Skeletal muscle tissue (tissue), 4 donors: ENCODE results near the gene PRKCH. TPM values are rescaled to one million over a fixed set of nuclear protein-coding genes. Genes with fewer than 3 reads are reported as not detected.

Experiments used
- H3K27ac ChIP-seq: one replicate; pipeline ENCODE4 v1.7.0; 2013; ENCODE audit warnings: mild to moderate bottlenecking, low read depth, low read length, inconsistent platforms
- H3K27me3 ChIP-seq, 3 donors: one replicate each; pipeline ENCODE4 v1.7.0; 2013; ENCODE audit warnings: low read length in 3 of 3; ENCODE audit not compliant: control insufficient read depth in 3 of 3, insufficient read depth in 3 of 3
- H3K36me3 ChIP-seq, 3 donors: one replicate each; pipeline ENCODE4 v1.7.0; 2013; ENCODE audit warnings: low read length in 3 of 3; ENCODE audit not compliant: control insufficient read depth in 3 of 3, insufficient read depth in 3 of 3
- H3K4me1 ChIP-seq, 3 donors: one replicate each; pipeline ENCODE4 v1.7.0; 2013; ENCODE audit warnings: low read length in 3 of 3, mild to moderate bottlenecking in 3 of 3; ENCODE audit not compliant: control insufficient read depth in 3 of 3, insufficient read depth in 3 of 3
- H3K4me3 ChIP-seq, 3 donors: one replicate each; pipeline ENCODE4 v1.7.0; 2013; ENCODE audit warnings: low read length in 3 of 3
- H3K9ac ChIP-seq, 3 donors: one replicate each; pipeline ENCODE4 v1.7.0; 2013; ENCODE audit warnings: low read length in 3 of 3, mild to moderate bottlenecking in 3 of 3, moderate library complexity in 2 of 3, low read depth in 1 of 3
- H3K9me3 ChIP-seq, 3 donors: one replicate each; pipeline ENCODE4 v1.7.0; 2013; ENCODE audit warnings: low read length in 3 of 3; ENCODE audit not compliant: control insufficient read depth in 3 of 3
- total RNA-seq: library from RNA; depleted of rRNA; stranded (reverse); fragments of >200 nt; gene quantifications from one replicate; pipeline ENCODE4 v1.2.3, GENCODE V29; 2014
- donor health status: Osteomylitis.

Gene PRKCH
- total RNA-seq, 1 donor from 2014 or later: 32.4 TPM

DNA sequence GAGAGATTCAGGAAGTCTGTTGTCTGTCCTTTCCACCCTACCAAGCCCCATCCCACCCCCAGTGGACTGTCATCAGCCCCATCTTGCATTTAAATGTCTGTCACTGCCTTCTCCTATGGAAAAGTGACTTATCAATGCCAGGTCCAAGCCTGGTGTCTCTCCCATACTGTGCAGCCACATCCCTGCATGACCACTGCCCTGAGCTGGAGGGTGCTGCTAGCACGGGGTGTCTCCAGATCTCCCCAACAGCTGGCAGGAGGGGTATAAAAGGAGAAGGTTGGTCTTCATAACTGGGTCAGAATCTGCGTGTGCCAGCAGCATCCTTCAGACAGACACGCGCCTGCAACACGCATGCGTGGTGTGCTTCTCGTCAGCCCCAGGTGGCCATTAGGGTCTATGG is 219.6 kb downstream of the PRKCH start:
- no peak overlapping the region for H3K4me3 ChIP-seq
- no peaks in the 10 kb centered on the region for H3K36me3 ChIP-seq
- no peaks in the 10 kb centered on the region for H3K27me3 ChIP-seq
- no peak overlapping the region for H3K9ac ChIP-seq
- H3K9me3 ChIP-seq: no peaks in the 10 kb centered on the region
- H3K4me1 ChIP-seq: peaks cover 36 to 52% (median 40%) of the 10 kb centered on the region in 3 donors
- H3K27ac ChIP-seq: no peak overlapping the region

DNA sequence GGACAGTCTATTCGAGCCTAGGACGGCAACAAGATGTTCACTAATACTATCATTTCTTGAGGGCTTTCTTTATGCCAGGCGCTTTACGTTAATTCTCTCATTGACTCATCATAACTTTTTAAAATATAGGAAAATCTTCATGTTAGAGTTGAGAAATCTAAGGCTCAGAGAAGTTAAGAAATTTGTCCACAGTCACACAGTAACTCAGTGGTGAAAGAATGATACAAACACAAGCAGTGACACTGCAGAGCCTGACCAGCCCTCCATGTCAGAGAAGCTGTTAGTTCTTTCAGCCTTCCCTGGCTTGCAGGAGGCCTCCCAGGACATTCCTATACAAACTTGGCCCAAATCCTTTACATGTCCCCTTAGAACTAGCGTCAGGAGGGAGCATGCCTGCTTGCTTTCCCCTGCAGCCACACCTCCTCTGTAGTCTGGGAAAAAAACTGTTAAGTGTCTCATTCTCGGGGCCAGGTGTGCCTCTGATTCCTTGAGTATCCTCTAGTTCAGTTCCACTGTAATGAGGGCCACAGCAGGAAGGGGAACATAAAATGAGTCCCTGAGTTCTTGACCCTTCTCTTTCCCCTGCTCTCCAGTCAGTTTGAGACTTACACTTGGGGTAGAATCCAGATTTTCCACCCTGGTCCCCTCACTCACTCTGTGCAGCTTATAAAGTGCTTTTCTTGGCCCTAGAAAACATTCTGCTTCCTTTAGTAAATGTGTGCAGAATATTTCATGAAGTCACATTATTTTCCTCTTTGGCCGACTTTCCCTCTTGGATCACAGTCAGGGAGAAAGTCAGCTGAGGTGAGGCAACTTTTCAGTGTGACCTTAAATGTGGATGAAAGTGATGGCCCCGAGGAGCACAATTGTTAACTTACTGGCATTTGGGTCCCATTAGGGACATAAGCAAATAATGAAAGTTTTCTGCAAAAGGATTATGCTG is 221.7 kb downstream of the PRKCH start:
- no peaks in the 10 kb centered on the region for H3K9me3 ChIP-seq
- no peaks in the 10 kb centered on the region for H3K27me3 ChIP-seq
- H3K4me3 ChIP-seq: no peak overlapping the region
- H3K27ac ChIP-seq: peak overlapping the region; percentile 54
- H3K9ac ChIP-seq: no peak overlapping the region
- H3K4me1 ChIP-seq: peaks cover 36 to 53% (median 37%) of the 10 kb centered on the region in 3 donors
- no peaks in the 10 kb centered on the region for H3K36me3 ChIP-seq

DNA sequence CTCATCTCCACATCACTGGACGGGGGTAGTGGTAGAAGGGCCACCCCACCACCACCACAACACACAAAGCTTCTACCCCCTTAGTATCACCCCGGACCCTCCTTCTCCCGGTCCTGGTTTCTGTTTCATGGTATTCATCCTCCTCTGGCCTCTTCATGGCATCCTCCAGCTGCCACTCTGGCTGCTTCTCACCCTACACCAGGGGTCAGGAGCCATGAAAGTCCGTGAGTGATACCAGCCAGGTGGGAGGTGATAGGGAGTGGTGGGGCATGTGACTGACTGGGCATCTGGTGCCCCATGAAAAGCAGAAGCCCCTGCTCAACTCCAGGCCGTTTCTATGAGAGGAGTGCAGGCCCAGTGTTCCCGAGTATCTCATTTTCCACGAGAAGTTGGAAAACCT is 222.6 kb downstream of the PRKCH start:
- H3K27ac ChIP-seq: peak overlapping the region; percentile 54
- no peaks in the 10 kb centered on the region for H3K9me3 ChIP-seq
- peaks cover 0 to under 1% (median 0%) of the 10 kb centered on the region in 3 donors for H3K36me3 ChIP-seq
- no peak overlapping the region for H3K9ac ChIP-seq
- H3K27me3 ChIP-seq: no peaks in the 10 kb centered on the region
- H3K4me3 ChIP-seq: no peak overlapping the region
- peaks cover 36 to 53% (median 37%) of the 10 kb centered on the region in 3 donors for H3K4me1 ChIP-seq

DNA sequence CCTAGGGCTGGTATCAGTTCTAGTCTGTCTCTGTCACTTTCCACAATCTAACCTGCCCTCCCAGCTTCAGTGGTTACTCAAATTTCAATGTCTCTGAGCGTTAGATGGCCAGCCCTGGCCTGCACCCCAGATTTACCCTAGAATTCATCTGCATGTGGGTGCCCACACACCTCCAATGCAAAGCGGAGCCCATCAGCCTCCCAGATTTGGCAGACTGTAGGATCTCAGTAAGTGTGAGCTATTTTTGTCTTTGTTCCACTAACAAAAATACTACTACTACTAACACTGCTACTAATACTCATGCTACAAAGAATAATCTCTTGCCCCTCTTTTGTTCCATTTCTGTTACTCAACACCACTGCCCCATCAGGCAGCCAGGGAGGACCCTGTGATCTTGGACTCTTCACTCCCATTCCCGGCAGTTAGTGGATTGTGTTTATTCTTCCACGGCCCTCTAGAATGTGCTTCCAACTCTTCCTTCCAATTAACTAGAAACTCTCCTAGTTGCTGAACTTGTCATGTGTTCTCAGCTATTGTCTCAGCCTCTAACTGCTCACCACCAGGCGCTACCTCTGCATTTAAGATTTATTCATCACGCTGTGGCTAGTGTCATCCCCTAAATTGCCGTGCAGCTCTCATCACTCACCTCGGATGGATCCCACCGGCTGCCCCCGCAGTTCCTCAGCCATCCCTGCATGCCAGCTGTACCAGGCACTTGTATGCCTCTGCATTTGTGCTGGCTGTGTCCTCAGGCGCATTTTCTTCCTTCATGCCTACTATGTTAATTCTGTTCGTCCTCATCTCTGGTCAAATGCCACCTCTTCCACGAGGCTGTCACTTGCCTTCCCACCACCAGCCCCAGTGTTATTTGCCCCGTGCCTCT is 223.3 kb downstream of the PRKCH start:
- peak overlapping the region in 1 of 3 donors; percentile 40 for H3K9ac ChIP-seq
- H3K27me3 ChIP-seq: no peaks in the 10 kb centered on the region
- peak overlapping the region in 1 of 3 donors; percentile 22 for H3K4me3 ChIP-seq
- H3K9me3 ChIP-seq: no peaks in the 10 kb centered on the region
- peaks cover 36 to 56% (median 37%) of the 10 kb centered on the region in 3 donors for H3K4me1 ChIP-seq
- H3K36me3 ChIP-seq: peaks cover 0 to 5% (median 0%) of the 10 kb centered on the region in 3 donors
- peak overlapping the region; percentile 54 for H3K27ac ChIP-seq

DNA sequence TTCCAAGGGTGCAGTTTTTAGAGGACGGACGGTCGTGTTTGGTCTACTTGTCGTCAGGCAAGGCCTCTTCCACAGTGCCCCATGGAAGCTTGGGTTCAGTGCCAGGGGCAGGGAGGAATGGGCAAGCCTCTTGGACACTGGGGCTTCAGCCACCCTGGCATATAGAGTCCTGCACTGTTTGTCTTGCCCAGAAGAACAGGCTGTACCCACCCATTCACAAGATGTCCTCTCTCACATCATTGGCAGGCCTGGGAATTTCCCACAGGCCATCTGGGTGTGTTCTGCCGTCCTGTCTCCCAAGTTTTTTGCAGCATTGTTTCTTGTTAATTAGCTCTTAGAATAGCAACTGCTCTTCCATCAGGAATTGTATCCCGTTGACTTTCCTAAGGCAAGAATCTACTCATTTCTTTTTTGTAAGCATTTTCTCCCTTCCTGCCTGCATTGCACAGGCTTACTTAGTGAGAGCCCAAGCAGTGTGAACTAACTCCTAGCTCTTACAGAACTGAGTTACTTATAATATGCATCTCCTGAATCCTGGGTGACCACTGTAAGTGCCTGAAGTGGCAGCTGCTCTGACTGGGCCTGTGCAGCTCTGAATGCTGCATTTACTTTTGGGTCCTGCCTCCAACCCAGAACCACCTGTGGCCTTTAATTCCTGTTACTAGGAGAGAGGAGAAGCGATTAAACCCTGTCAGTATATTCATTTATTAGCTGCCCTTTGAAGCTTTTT is 224.5 kb downstream of the PRKCH start:
- H3K4me3 ChIP-seq: no peak overlapping the region
- peaks cover 36 to 56% (median 37%) of the 10 kb centered on the region in 3 donors for H3K4me1 ChIP-seq
- H3K36me3 ChIP-seq: peaks cover 0 to 5% (median 0%) of the 10 kb centered on the region in 3 donors
- H3K27me3 ChIP-seq: no peaks in the 10 kb centered on the region
- no peak overlapping the region for H3K9ac ChIP-seq
- H3K27ac ChIP-seq: peak overlapping the region; percentile 66
- H3K9me3 ChIP-seq: no peaks in the 10 kb centered on the region

DNA sequence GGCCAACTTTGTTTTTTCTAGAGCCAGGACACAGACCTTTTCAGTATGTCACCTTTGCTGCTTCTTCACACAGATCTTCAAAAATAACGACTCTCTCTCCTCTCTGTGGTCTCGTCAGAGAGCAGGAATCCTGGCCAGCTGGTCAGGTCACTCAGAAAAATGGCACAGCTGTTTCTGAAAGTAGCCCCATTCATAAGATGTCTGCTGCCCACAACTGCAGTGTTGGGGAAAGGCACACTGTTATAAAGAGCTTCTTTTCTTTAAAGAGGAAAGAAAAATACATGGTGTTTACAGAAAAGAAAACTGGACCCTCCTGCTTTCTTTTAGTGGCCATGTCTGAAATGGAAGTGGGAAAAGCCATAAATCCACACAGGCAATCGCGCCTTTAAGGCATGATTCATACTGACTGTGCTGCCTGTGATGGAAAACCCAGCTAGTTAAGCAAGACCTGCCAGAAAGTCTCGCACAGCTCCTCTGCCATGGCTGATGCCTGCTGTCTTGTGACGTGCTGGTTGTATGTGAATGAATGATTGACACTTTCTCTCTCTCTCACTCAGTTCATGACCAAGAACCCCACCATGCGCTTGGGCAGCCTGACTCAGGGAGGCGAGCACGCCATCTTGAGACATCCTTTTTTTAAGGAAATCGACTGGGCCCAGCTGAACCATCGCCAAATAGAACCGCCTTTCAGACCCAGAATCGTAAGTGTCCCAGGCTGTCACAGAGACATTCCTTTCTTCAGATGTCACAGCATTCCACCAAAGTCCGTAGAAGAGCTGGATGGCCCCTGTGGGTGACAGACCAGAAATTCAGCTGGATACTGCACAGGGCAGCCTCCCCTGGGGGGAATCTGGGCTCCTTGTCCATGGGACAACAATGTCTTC is 226.0 kb downstream of the PRKCH start:
- Histone ChIP-seq H3K27me3 (no peaks in the 10 kb centered on the region), H3K9me3 (no peaks in the 10 kb centered on the region), H3K36me3 (peaks cover 0 to 5% (median 0%) of the 10 kb centered on the region in 3 donors), H3K27ac (peak overlapping the region; percentile 66), H3K4me3 (no peak overlapping the region), H3K9ac (no peak overlapping the region), H3K4me1 (peaks cover 33 to 56% (median 37%) of the 10 kb centered on the region in 3 donors)

DNA sequence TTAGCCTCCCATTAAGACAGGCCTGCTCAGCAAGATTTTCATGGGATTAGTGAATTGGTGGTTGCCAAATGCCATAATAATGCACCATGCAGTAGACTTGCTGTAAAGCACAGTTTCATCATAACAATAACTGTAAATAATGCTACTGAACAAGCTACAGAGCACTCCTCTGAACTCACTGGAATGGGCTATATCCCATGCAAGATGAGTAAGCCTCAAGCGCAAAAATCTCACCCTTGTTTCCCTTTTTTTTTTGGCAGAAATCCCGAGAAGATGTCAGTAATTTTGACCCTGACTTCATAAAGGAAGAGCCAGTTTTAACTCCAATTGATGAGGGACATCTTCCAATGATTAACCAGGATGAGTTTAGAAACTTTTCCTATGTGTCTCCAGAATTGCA is 228.0 kb downstream of the PRKCH start:
- Histone ChIP-seq H3K9me3 (no peaks in the 10 kb centered on the region), H3K27me3 (no peaks in the 10 kb centered on the region), H3K27ac (no peak overlapping the region), H3K4me1 (peaks cover 13 to 43% (median 17%) of the 10 kb centered on the region in 3 donors), H3K4me3 (no peak overlapping the region), H3K36me3 (peaks cover 0 to 5% (median 0%) of the 10 kb centered on the region in 3 donors), H3K9ac (no peak overlapping the region)

DNA sequence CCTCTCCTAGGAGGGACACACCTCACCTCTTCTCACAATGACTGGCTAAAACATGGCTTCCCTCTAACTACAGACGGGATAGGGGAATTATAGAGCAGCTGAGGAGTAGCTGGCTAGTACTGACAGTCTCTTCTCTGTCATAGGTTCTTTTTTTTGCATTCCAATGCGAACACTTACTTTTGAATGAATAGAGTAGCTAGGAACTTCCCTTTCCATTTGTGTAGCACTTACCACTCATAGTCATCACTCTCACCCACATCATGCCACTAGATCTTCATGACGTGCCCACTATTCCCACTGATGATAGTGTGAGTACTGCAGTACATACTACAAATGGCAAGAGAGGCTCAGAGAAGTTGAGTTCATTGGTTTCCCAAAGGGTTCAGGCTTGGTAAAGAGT is 230.0 kb downstream of the PRKCH start:
- Histone ChIP-seq H3K9me3 (no peaks in the 10 kb centered on the region), H3K4me3 (no peak overlapping the region), H3K4me1 (peaks cover 3 to 34% (median 4%) of the 10 kb centered on the region in 3 donors), H3K36me3 (peaks cover 0 to 5% (median 0%) of the 10 kb centered on the region in 3 donors), H3K27ac (no peak overlapping the region), H3K9ac (no peak overlapping the region), H3K27me3 (no peaks in the 10 kb centered on the region)

DNA sequence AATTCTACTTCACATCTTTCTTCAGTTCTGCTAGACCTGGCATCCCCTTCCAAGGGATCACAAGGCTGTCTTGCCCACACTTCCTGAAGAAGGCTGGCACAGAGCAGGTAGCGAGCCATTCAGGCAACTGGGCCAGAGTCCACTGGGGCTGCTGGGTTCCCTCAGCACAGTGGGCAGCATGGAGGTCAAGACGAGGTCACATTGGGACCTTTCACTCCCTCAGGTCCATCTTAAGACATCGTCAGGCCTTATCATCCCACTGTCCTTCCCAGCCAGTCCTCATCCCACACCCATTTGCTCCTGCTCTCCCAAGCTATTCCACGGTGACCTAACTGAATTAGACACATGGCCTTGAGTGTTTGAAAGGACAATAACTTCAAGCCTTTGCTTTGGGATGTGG is 230.9 kb downstream of the PRKCH start:
- no peak overlapping the region for H3K9ac ChIP-seq
- no peak overlapping the region for H3K4me3 ChIP-seq
- H3K27ac ChIP-seq: peak overlapping the region; percentile 36
- H3K27me3 ChIP-seq: no peaks in the 10 kb centered on the region
- peaks cover 3 to 29% (median 4%) of the 10 kb centered on the region in 3 donors for H3K4me1 ChIP-seq
- no peaks in the 10 kb centered on the region for H3K9me3 ChIP-seq
- peaks cover 0 to 5% (median 0%) of the 10 kb centered on the region in 3 donors for H3K36me3 ChIP-seq
